ENCODE measurements around the gene GLA.

Gene GLA

DNA sequence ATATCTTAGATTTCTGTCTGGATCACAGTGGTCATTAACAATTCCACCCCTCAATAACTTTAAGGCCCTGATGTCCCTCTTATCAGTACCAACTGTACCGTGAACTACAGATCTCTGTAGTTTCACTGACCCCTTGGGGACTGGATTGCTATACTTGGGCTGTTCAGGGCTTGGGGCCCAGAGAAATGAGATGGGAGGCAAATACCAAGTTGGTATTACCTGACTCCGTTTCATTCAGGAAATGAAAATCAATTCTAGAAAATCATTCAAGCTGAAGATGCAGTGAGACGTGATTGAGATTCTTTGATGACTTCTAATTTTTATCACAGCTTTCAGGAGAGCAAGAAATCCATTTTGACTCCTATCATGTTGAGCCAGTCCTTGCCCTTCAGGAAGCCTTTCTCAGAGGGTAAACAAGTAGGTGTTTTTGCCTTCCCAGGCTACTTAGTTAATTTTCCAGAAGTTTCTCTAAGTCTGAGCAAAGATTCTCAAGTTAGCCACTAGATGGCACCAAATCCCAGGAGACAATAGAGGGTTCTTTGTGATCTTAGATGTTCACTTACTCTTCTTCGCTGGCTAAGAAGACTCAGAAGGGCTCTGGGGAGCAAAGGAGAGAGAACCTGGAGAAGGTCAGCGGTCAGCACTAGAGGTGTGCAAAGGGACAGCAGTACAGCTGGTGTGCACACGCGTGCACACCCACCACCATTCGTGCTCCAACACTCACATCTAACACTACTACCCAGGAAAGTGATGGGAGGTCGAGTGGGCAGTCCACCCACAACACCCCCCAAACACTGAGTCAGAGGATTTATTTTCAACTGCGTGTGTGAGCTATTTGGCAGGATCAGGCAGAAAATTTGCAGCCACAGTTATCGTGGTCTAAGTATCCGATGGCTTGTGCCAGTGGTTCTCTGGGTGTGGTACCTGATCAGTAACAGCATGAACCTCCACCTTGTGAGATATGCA is 7.7 kb upstream of the GLA start:
- Mint-ChIP-seq H3K27ac (peak overlapping the region; percentile 30), H3K4me3 (no peak overlapping the region), H3K36me3 (ENCODE audit: low read depth) (peaks cover 45% of the 10 kb centered on the region), H3K27me3 (no peaks in the 10 kb centered on the region), H3K9me3 (no peaks in the 10 kb centered on the region), H3K4me1 (ENCODE audit: low read depth) (peaks cover 59% of the 10 kb centered on the region)
- intact Hi-C loops (cut with micrococcal nuclease) = loop anchor here (2.0 to 5.0 kb wide), 5 partner anchors 68 to 517 kb away; partner anchors contain the start of genes ARMCX6, TIMM8A and ZMAT1

DNA sequence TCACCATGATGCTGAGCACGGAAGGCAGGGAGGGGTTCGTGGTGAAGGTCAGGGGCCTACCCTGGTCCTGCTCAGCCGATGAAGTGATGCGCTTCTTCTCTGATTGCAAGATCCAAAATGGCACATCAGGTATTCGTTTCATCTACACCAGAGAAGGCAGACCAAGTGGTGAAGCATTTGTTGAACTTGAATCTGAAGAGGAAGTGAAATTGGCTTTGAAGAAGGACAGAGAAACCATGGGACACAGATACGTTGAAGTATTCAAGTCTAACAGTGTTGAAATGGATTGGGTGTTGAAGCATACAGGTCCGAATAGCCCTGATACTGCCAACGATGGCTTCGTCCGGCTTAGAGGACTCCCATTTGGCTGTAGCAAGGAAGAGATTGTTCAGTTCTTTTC is 4.3 kb upstream of the GLA start:
- H3K9me3 Mint-ChIP-seq = no peaks in the 10 kb centered on the region
- H3K36me3 Mint-ChIP-seq (ENCODE audit: low read depth) = peaks cover 33% of the 10 kb centered on the region
- H3K4me1 Mint-ChIP-seq (ENCODE audit: low read depth) = peaks cover 41% of the 10 kb centered on the region
- intact Hi-C loops (cut with micrococcal nuclease) = no loop called here
- H3K27ac Mint-ChIP-seq = peak overlapping the region; percentile 62
- no peak overlapping the region for H3K4me3 Mint-ChIP-seq
- no peaks in the 10 kb centered on the region for H3K27me3 Mint-ChIP-seq

DNA sequence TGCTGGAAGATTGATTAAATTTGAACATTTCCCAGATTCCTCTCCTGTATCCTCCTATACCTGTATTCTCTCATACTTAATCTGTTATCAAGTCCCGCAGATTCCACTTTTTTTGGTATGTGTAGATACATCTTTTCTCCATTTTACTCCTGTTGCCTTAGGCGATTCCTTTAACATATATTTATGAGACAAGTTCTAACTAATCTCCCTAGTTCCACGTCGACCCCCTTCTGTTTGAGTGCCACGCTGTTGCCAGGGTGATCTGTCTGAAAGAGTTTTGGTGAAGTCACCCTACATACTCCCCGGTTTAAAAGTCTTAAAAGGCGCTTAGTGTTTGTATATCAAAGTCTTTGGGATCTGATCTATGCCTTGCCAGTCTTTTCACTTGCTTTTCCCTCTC is 2.7 kb upstream of the GLA start:
- Mint-ChIP-seq H3K4me1 (ENCODE audit: low read depth) (peaks cover 33% of the 10 kb centered on the region), H3K27ac (no peak overlapping the region), H3K27me3 (no peaks in the 10 kb centered on the region), H3K4me3 (peak overlapping the region; percentile 57), H3K9me3 (no peaks in the 10 kb centered on the region), H3K36me3 (ENCODE audit: low read depth) (peaks cover 36% of the 10 kb centered on the region)
- intact Hi-C loops (cut with micrococcal nuclease) = no loop called here

DNA sequence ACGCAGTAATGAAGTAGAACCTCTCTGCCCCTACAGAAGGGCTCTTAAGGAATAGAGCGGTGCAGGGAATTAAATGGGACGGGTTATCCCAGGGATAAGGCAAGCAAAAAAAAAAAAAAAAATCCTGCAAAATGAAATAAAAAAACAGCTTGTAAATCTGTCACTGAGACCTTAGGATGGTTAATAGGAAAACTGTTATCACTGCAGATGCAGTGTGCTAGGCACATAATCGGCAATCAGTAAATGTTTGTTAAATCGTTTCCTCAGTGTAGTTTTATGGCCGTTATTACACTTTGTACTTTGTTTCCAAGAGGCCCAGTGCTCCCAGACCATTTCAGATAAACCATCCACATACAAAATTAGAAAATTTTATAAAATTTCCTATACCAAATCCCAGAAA is 1.3 kb upstream of the GLA start:
- no peaks in the 10 kb centered on the region for H3K27me3 Mint-ChIP-seq
- intact Hi-C loops (cut with micrococcal nuclease) = no loop called here

DNA sequence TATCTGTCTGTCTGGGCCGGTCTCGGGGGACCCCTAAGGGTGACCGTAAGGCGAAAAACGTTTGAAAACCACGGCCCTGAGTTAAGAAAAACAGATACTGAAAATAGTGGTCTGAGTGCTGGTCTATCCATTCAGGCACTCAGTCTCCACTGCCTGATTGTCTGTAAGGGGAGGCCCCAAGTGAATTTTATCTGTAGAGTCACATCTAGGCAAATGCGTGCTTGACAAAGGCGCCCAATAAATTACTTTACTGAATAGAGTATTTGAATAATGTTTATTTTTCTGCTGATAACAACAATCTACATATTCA is 762 bp upstream of the GLA start:
- intact Hi-C loops (cut with micrococcal nuclease) = no loop called here
- Mint-ChIP-seq H3K36me3 (ENCODE audit: low read depth) (peaks cover 41% of the 10 kb centered on the region), H3K4me3 (peak overlapping the region; percentile 94), H3K27ac (peak overlapping the region; percentile 97), H3K9me3 (no peaks in the 10 kb centered on the region), H3K4me1 (ENCODE audit: low read depth) (peaks cover 25% of the 10 kb centered on the region), H3K27me3 (no peaks in the 10 kb centered on the region)

More for the DNA sequence above, 1.3 kb upstream of the GLA start:
- H3K4me3 Mint-ChIP-seq = peak overlapping the region; percentile 74
- H3K36me3 Mint-ChIP-seq (ENCODE audit: low read depth) = peaks cover 37% of the 10 kb centered on the region
- H3K27ac Mint-ChIP-seq = peak overlapping the region; percentile 97
- peaks cover 25% of the 10 kb centered on the region for H3K4me1 Mint-ChIP-seq (ENCODE audit: low read depth)
- H3K9me3 Mint-ChIP-seq = no peaks in the 10 kb centered on the region

DNA sequence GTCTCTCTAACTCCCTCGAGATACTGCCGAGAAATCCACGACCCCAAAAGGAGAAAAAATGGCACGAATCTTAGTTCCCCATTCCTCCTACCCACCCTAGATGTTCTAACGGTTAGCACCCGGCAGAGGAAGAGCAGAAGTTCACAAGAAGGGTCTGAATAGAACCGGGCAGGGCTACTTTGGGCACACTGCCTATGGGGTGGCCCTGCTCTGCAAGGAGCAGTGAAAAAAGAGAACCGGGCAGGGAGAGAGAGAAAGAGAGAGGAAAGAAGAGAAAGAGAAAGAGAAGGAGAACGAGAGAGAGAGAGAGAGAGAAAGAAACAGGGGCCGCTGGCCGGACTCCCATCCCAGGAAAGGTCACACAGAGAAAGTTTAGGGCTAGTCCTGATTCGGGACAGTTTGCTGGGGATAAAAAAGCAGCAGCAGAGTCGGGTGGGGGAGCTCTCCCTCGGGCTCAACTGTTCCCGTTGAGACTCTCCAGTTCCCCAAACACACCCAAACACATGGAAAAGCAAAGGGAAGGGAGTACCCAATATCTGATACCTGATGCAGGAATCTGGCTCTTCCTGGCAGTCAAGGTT is 468 bp downstream of the GLA start:
- intact Hi-C loops (cut with micrococcal nuclease) = loop anchor here (2.0 kb wide), 1 partner anchor 16 kb away; the partner anchor contains the start of gene RPL36A
- no peaks in the 10 kb centered on the region for H3K9me3 Mint-ChIP-seq
- no peaks in the 10 kb centered on the region for H3K27me3 Mint-ChIP-seq
- H3K36me3 Mint-ChIP-seq (ENCODE audit: low read depth) = peaks cover 36% of the 10 kb centered on the region
- peaks cover 20% of the 10 kb centered on the region for H3K4me1 Mint-ChIP-seq (ENCODE audit: low read depth)
- H3K27ac Mint-ChIP-seq = peak overlapping the region; percentile 97
- H3K4me3 Mint-ChIP-seq = peak overlapping the region; percentile 94

DNA sequence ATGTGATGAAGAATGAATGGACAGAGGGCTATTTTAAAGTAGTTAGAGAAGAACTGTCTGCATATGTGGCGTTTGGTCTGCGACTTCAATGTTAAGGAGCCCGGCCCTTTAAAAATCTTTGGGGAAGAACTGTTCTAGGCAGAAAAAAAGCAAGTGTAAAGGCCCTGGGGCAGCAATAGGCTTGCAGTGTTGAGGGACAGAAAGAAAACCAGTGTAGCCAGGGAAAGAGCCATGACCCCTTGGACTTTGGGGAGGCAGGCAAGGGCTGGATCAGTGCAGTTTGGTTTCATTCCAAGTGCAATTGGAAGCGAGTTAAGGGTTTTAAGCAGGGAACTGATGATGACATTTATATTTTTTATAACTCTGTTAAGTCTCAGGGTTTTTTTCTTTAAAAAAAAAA is 7.9 kb downstream of the GLA start:
- Mint-ChIP-seq H3K4me3 (no peak overlapping the region), H3K9me3 (no peaks in the 10 kb centered on the region), H3K27ac (no peak overlapping the region), H3K36me3 (ENCODE audit: low read depth) (peaks cover 77% of the 10 kb centered on the region), H3K4me1 (ENCODE audit: low read depth) (peaks cover 9% of the 10 kb centered on the region), H3K27me3 (no peaks in the 10 kb centered on the region)
- intact Hi-C loops (cut with micrococcal nuclease) = no loop called here

DNA sequence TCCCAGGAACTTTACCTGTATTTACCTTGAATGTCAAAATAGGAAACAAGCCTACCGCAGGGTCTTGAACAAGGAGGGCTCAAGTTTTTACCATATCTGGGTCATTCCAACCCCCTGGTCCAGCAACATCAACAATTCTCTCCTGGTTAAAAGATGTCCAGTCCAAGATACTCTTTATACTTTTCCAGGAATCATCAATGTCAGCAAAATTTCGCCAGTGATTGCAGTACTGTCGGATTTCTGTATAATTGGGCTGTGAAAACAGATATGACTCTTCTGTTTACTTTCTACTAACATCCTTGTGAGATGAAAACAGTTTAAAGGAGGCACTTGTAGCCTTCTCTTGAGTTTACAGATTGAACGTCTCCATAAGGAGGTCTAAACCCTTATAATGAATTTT is 9.0 kb downstream of the GLA start:
- peaks cover 10% of the 10 kb centered on the region for H3K4me1 Mint-ChIP-seq (ENCODE audit: low read depth)
- intact Hi-C loops (cut with micrococcal nuclease) = no loop called here
- H3K27ac Mint-ChIP-seq = no peak overlapping the region
- H3K36me3 Mint-ChIP-seq (ENCODE audit: low read depth) = peaks cover 82% of the 10 kb centered on the region
- no peak overlapping the region for H3K4me3 Mint-ChIP-seq
- no peaks in the 10 kb centered on the region for H3K27me3 Mint-ChIP-seq
- H3K9me3 Mint-ChIP-seq = no peaks in the 10 kb centered on the region

DNA sequence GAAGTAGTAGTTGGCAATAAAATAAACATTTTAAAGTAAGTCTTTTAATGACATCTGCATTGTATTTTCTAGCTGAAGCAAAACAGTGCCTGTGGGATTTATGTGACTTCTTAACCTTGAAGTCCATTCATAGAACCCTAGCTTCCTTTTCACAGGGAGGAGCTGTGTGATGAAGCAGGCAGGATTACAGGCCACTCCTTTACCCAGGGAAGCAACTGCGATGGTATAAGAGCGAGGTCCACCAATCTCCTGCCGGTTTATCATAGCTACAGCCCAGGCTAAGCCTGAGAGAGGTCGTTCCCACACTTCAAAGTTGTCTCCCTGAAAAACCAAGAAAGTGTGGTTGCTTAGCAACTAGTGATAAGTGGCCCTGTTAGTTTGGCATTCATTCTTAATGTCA is 9.9 kb downstream of the GLA start:
- peaks cover 87% of the 10 kb centered on the region for H3K36me3 Mint-ChIP-seq (ENCODE audit: low read depth)
- no peak overlapping the region for H3K4me3 Mint-ChIP-seq

DNA sequence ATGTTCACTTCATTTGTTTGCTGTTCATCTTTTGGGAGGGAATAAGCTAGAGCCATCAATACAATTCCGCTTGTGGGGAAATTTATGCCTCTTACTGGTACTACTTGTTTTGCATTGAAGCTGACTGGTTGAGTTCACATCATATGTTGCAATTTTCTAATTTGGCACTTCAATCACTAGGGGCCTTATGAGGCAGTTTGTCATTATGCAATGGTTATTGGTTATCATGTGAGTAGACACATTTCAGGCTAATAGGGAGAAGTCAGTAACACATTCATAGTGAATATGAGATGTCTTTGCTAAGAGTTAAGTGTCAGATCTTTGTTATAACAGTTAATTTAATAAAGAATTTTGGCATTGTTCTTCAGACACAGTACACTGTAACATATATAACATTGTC is 11.9 kb downstream of the GLA start:
- no peak overlapping the region for H3K4me3 Mint-ChIP-seq
- H3K27ac Mint-ChIP-seq = no peak overlapping the region
- H3K9me3 Mint-ChIP-seq = no peaks in the 10 kb centered on the region
- H3K36me3 Mint-ChIP-seq (ENCODE audit: low read depth) = peaks cover 87% of the 10 kb centered on the region
- H3K27me3 Mint-ChIP-seq = no peaks in the 10 kb centered on the region
- H3K4me1 Mint-ChIP-seq (ENCODE audit: low read depth) = peaks cover 18% of the 10 kb centered on the region
- intact Hi-C loops (cut with micrococcal nuclease) = no loop called here

More for the DNA sequence above, 9.9 kb downstream of the GLA start:
- H3K9me3 Mint-ChIP-seq = no peaks in the 10 kb centered on the region
- H3K4me1 Mint-ChIP-seq (ENCODE audit: low read depth) = peaks cover 18% of the 10 kb centered on the region
- intact Hi-C loops (cut with micrococcal nuclease) = no loop called here
- no peaks in the 10 kb centered on the region for H3K27me3 Mint-ChIP-seq
- H3K27ac Mint-ChIP-seq = no peak overlapping the region

DNA sequence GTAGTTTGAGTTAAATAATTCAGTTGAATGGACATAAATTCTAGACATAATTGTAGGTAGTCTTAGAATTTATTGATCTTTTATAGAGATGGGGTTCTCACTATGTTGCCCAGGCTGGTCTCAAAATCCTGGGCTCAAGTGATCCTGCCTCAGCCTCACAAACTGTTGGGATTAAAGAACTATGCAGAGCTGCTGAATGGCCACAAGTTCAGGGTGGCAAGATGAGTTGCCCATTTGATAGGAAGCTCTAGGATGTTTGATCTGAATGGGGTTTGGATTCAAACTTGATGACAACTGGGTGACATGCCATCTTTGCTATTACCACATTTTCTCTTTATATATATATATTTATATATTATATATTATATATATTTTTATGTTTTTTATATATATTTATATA is 13.4 kb downstream of the GLA start:
- no peak overlapping the region for H3K27ac Mint-ChIP-seq
- intact Hi-C loops (cut with micrococcal nuclease) = no loop called here

DNA sequence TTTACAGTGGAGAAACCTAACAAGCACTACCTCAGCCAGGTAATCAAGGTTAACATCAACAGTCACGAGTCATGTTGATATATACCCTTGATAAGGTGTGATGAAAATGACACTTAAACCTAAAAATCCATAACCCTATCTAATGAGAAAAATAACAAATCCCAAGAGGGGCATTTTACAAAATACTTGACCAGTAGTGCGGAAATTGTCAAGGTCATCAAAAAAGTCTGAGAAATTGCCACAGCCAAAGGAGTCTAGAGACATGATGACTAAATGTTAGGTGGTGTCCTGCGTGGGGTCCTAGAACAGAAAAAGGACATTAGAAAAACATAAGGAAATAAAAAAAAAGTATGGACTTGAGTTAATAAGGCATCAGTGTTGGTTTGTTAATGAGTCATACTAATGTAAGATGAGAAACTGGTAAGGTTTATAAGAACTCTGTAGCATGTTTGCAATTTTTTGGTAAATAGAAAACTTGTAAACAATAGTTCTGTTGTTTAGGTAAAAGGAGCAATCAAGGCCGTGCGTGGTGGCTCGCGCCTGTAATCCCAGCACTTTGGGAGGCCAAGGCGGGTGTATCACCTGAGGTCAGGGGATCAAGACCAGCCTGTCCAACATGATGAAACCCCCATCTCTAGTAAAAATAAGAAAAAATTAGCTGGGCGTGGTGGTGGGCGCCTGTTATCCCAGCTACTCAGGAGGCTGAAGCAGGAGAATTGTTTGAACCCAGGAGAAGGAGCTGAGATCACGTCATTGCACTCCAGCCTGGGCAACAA is 14.0 kb downstream of the GLA start:
- H3K9me3 Mint-ChIP-seq = no peaks in the 10 kb centered on the region
- no peaks in the 10 kb centered on the region for H3K27me3 Mint-ChIP-seq
- H3K4me3 Mint-ChIP-seq = no peak overlapping the region
- intact Hi-C loops (cut with micrococcal nuclease) = no loop called here
- H3K4me1 Mint-ChIP-seq (ENCODE audit: low read depth) = peaks cover 18% of the 10 kb centered on the region
- H3K27ac Mint-ChIP-seq = no peak overlapping the region
- peaks cover 71% of the 10 kb centered on the region for H3K36me3 Mint-ChIP-seq (ENCODE audit: low read depth)

More for the DNA sequence above, 13.4 kb downstream of the GLA start:
- H3K27me3 Mint-ChIP-seq = no peaks in the 10 kb centered on the region
- no peaks in the 10 kb centered on the region for H3K9me3 Mint-ChIP-seq
- no peak overlapping the region for H3K4me3 Mint-ChIP-seq
- H3K4me1 Mint-ChIP-seq (ENCODE audit: low read depth) = peaks cover 18% of the 10 kb centered on the region
- H3K36me3 Mint-ChIP-seq (ENCODE audit: low read depth) = peaks cover 74% of the 10 kb centered on the region

DNA sequence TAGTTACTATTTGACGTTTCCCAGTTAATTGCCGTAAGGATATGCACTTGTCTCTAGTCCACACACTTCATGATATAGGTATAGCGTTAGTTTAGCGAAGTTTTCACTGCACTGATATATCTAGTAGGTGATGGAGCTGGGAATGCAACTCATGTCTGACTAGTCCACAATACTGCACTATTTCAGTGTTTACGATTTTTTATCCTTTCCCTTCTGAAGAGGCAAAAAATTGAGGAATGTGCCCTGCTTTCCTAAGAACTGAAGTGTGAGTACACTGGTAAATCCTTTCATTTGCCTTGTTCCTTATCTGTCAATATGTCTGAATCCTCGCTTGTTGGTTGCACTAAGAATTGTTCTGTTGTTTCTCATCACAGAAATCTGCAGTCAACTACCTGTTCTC is 15.9 kb downstream of the GLA start:
- Mint-ChIP-seq H3K9me3 (no peaks in the 10 kb centered on the region), H3K4me1 (ENCODE audit: low read depth) (peaks cover 19% of the 10 kb centered on the region), H3K36me3 (ENCODE audit: low read depth) (peaks cover 56% of the 10 kb centered on the region), H3K27me3 (no peaks in the 10 kb centered on the region), H3K27ac (peak overlapping the region; percentile 92), H3K4me3 (peak overlapping the region; percentile 91)
- intact Hi-C loops (cut with micrococcal nuclease) = loop anchor here (2.0 kb wide), 2 partner anchors 15 to 43 kb away; partner anchors contain the start of genes GLA and TIMM8A

All from dendritic cell treated with granulocyte-macrophage colony-stimulating factor and Interleukin-4, amounts not matched to agents 40 ng/mL and 50 ng/mL, for 4 days (primary cell).